ENCODE measurements around the gene TIE1. TPM values are rescaled to one million over a fixed set of nuclear protein-coding genes. Genes with fewer than 3 reads are reported as not detected.

The TIE1 gene
- total and polyA plus RNA-seq, 9 of the 15 experiments (the other 6 are each of a cell fraction or from before 2014, with no cell fraction given): 0.07 to 0.49 (median 0.14) TPM; not detected in 4

DNA sequence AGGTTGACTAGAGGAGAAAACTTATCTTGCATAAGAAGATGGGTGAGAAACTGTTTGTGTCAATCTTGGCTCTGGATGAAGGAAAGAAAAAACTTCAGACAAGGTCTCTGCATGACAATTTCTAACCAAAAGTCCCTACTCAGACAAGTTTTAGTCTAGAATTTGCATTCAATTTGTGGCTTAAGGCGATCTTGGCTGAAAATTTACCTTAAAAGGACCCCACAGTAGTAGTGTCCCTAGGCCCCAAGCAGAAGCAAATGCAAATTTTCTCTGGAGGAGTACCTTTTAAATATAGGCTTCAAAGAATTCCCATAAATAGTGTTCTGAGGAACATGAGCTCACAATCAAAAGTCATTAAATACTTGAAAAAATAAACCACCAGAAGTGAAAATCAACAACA, 48.6 kb upstream of the TIE1 start (continued):
- TF ChIP-seq, protein P1, sequence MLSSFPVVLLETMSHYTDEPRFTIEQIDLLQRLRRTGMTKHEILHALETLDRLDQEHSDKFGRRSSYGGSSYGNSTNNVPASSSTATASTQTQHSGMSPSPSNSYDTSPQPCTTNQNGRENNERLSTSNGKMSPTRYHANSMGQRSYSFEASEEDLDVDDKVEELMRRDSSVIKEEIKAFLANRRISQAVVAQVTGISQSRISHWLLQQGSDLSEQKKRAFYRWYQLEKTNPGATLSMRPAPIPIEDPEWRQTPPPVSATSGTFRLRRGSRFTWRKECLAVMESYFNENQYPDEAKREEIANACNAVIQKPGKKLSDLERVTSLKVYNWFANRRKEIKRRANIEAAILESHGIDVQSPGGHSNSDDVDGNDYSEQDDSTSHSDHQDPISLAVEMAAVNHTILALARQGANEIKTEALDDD (IDR thresholded peaks at IDR 0.05): no peak
- no peak for TF ChIP-seq ZNF589 (CRISPR knock-in tag; IDR thresholded peaks at IDR 0.05; ENCODE audit: low read depth)
- no peak for TF ChIP-seq CTBP1 (IDR thresholded peaks at IDR 0.05; ENCODE audit: borderline replicate concordance)
- TF ChIP-seq HNRNPK (IDR thresholded peaks at IDR 0.05; ENCODE audit: low read depth, low read length, poor library complexity, severe bottlenecking): no peak
- TF ChIP-seq CHCHD3 (CRISPR knock-in tag; IDR thresholded peaks at IDR 0.05): no peak

DNA sequence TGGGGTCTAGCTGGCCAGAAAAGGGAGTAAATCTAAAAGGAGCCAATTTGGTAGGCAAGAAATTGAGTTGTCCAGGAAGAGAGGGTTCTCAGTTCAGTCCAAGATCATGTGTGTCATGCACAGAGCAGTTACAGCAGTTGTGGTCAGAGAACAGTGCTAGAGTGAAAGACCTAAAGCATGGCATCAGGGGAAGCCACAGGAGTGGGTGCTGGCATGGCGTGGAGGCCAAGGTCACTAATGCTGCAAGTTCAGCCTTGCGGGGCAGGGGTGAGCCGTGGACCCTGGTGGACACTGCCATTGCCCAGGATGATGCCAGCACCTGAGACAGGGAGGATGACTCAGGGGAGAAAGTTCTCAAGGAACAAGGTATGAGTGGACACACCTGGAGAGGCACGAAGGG, 47.6 kb upstream of the TIE1 start:
- Histone ChIP-seq H3K36me3 (ENCODE audit: control insufficient read depth, insufficient read depth, low read length) (no peaks in the 10 kb centered on the region), H3K27me3 (ENCODE audit: control insufficient read depth in 2 of 2, insufficient read depth in 2 of 2, low read length in 2 of 2) (peaks cover 6 to 47% of the 10 kb centered on the region in 2 experiments; a peak in 3 of 5 replicates), H2AFZ (ENCODE audit: low read depth, low read length) (no peak overlapping the region), H3K4me2 (ENCODE audit: insufficient read depth, low read length) (no peak overlapping the region), H3K9ac (ENCODE audit: insufficient read depth in 1 of 2, low read depth in 2 of 2, low read length in 2 of 2) (no peak overlapping the region), H3K4me1 (replicated peaks in 1 of 2; ENCODE audit: control insufficient read depth in 2 of 2, insufficient read depth in 2 of 2, low read length in 2 of 2) (no peaks in the 10 kb centered on the region), H3K27ac (ENCODE audit: extremely low read depth, low read depth, low read length) (no peak overlapping the region), H3K9me3 (replicated peaks; ENCODE audit: control insufficient read depth, insufficient read depth, low read depth, low read length) (no peaks in the 10 kb centered on the region; the same call in 1 of the 2 replicates), H3K79me2 (ENCODE audit: control insufficient read depth, insufficient read depth, low read length) (no peaks in the 10 kb centered on the region), H3K4me3 (no peak overlapping the region), H4K20me1 (replicated peaks; ENCODE audit: control insufficient read depth, insufficient read depth, low read length) (no peaks in the 10 kb centered on the region), H3K9me1 (ENCODE audit: control insufficient read depth, insufficient read depth, low read length) (no peaks in the 10 kb centered on the region)
- ChIA-PET CTCF (ENCODE audit: low intra/inter-chr PET ratio) (no interaction called here), POLR2A (interaction anchor here (1.4 kb wide), 1 partner anchor 161 kb away, joined by 3 read pairs; no protein-coding TSS in a partner anchor)
- ATAC-seq (no peak), FAIRE-seq (no peak), DNase-seq (ENCODE audit: extremely low read depth in 1 of 4, low spot score in 3 of 4) (no peak)
- intact Hi-C loops (cut with micrococcal nuclease) (no loop called here), in situ Hi-C loops (cut with MboI) (no loop called here)
- BruUV-seq (replicated peaks): no TSS peak
- WGBS (ENCODE audit: insufficient coverage, low coverage, missing lambda C conversion rate): 2% methylated on average over 4 of the region's 4 CpGs
- TF ChIP-seq NCOA4 (IDR thresholded peaks at IDR 0.05; ENCODE audit: partially characterized antibody) (no peak), SETDB1 (IDR thresholded peaks at IDR 0.05; ENCODE audit: low read length) (no peak), ZNF184 (CRISPR knock-in tag; IDR thresholded peaks at IDR 0.05) (no peak), ZNF561 (CRISPR knock-in tag; conservative IDR thresholded peaks at IDR 0.05) (no peak), BMI1 (IDR thresholded peaks at IDR 0.05; ENCODE audit: low read length) (no peak), RB1 (IDR thresholded peaks at IDR 0.05; ENCODE audit: low read depth) (no peak), CREBBP (IDR thresholded peaks at IDR 0.05; ENCODE audit: low read depth, low read length) (no peak), MEF2D (tag; conservative IDR thresholded peaks at IDR 0.05; ENCODE audit: low read depth) (no peak), ZNF224 (CRISPR knock-in tag; IDR thresholded peaks at IDR 0.05) (no peak), ETV6 (IDR thresholded peaks at IDR 0.05; ENCODE audit: borderline replicate concordance in 1 of 2, low read depth in 2 of 2, low read length in 1 of 2) (no peak), ETV6 (CRISPR knock-in tag; IDR thresholded peaks at IDR 0.05; ENCODE audit: borderline replicate concordance) (no peak), TEAD2 (tag; IDR thresholded peaks at IDR 0.05) (no peak), GTF2A2 (tag; IDR thresholded peaks at IDR 0.05) (no peak), SIX5 (IDR thresholded peaks at IDR 0.05; ENCODE audit: borderline replicate concordance in 1 of 2, insufficient read depth in 1 of 2, low read depth in 1 of 2, low read length in 2 of 2) (no peak)
- TF ChIP-seq, protein P2, sequence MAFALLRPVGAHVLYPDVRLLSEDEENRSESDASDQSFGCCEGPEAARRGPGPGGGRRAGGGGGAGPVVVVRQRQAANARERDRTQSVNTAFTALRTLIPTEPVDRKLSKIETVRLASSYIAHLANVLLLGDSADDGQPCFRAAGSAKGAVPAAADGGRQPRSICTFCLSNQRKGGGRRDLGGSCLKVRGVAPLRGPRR (CRISPR knock-in tag; IDR thresholded peaks at IDR 0.05): no peak
- TF ChIP-seq, protein P3, sequence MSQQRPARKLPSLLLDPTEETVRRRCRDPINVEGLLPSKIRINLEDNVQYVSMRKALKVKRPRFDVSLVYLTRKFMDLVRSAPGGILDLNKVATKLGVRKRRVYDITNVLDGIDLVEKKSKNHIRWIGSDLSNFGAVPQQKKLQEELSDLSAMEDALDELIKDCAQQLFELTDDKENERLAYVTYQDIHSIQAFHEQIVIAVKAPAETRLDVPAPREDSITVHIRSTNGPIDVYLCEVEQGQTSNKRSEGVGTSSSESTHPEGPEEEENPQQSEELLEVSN (IDR thresholded peaks at IDR 0.05; ENCODE audit: borderline replicate concordance in 1 of 2, extremely low read depth in 1 of 2, insufficient read depth in 1 of 2, insufficient read length in 1 of 2, low read depth in 1 of 2, low read length in 1 of 2, poor library complexity in 1 of 2, severe bottlenecking in 1 of 2): no peak
